ENCODE results near the gene GFAP. TPM values are rescaled to one million over a fixed set of nuclear protein-coding genes. Genes with fewer than 3 reads are reported as not detected.
A peak's percentile ranks its signal among the peaks of the same experiment; 100 is the strongest.

The GFAP gene
- total RNA-seq, 1 donor from 2014 or later = 0.09 TPM

- no peak for DNase-seq (ENCODE audit: low spot score)
Observed at GRCh38 chr17:44931376-44931775, 16.1 kb upstream of the GFAP start.

- no peak for DNase-seq (ENCODE audit: low spot score)
Observed at GRCh38 chr17:44930667-44931066, 15.4 kb upstream of the GFAP start.

GRCh38 chr17:44928950-44929720, 13.8 kb upstream of the GFAP start:
- no peak for DNase-seq (ENCODE audit: low spot score)

- no peak for DNase-seq (ENCODE audit: low spot score)
Observed at GRCh38 chr17:44928136-44928535, 12.8 kb upstream of the GFAP start.

GRCh38 chr17:44927696-44928095, 12.4 kb upstream of the GFAP start:
- DNase-seq (ENCODE audit: low spot score) = no peak

GRCh38 chr17:44926821-44927525, 11.7 kb upstream of the GFAP start:
- DNase-seq (ENCODE audit: low spot score) = no peak

GRCh38 chr17:44925731-44926697, 10.7 kb upstream of the GFAP start:
- no peak for DNase-seq (ENCODE audit: low spot score)

- no peak for DNase-seq (ENCODE audit: low spot score)
Observed at GRCh38 chr17:44924107-44924544, 8.8 kb upstream of the GFAP start.

GRCh38 chr17:44922746-44923470, 7.6 kb upstream of the GFAP start:
- no peak for DNase-seq (ENCODE audit: low spot score)

GRCh38 chr17:44922136-44922535, 6.8 kb upstream of the GFAP start:
- DNase-seq (ENCODE audit: low spot score) = no peak

GRCh38 chr17:44921122-44921882, 6.0 kb upstream of the GFAP start:
- no peak for DNase-seq (ENCODE audit: low spot score)

- no peak for DNase-seq (ENCODE audit: low spot score)
Observed at GRCh38 chr17:44920565-44920940, 5.3 kb upstream of the GFAP start.

GRCh38 chr17:44919885-44920564, 4.7 kb upstream of the GFAP start:
- peak; percentile 80 for DNase-seq (ENCODE audit: low spot score)

GRCh38 chr17:44919411-44919810, 4.1 kb upstream of the GFAP start:
- no peak for DNase-seq (ENCODE audit: low spot score)

GRCh38 chr17:44918006-44918405, 2.7 kb upstream of the GFAP start:
- DNase-seq (ENCODE audit: low spot score) = no peak

GRCh38 chr17:44917456-44917855, 2.2 kb upstream of the GFAP start:
- no peak for DNase-seq (ENCODE audit: low spot score)

- no peak for DNase-seq (ENCODE audit: low spot score)
Observed at GRCh38 chr17:44916781-44917241, 1.5 kb upstream of the GFAP start.

GRCh38 chr17:44915862-44916780, 821 bp upstream of the GFAP start:
- no peak for DNase-seq (ENCODE audit: low spot score)

Measured in mucosa of gallbladder (tissue), 1 donor.